ENCODE results near the gene TLNRD1.

GRCh38 chr15:80953001-80953952, 47.4 kb upstream of the TLNRD1 start:
- no peak for TF ChIP-seq POLR2A (IDR thresholded peaks at IDR 0.05)
- no peak for TF ChIP-seq CTCF (IDR thresholded peaks at IDR 0.05)
- no peak for TF ChIP-seq EP300 (IDR thresholded peaks at IDR 0.05; ENCODE audit: low read depth)
- no peak for TF ChIP-seq POLR2AphosphoS5 (IDR thresholded peaks at IDR 0.05)

All from transverse colon (tissue), 4 donors.